RWPE2 (cell line): Measurements from ENCODE around the gene MORN1.
A peak's percentile ranks its signal among the peaks of the same experiment; 100 is the strongest.

Source experiments
- ATAC-seq: fragments of 200-7000 bp; cut with Tn5 transposase; 3 replicates; pipeline ENCODE4 v1.9.1; 2021; ENCODE audit warnings: low read depth
- DNase-seq: peaks from one replicate; pipeline ENCODE4 v3.0.0-alpha.2; 2020; ENCODE audit warnings: low spot score
- H3K27ac ChIP-seq: fragments of 450-650 bp; 2 replicates; pipeline ENCODE4 v1.5.1; 2017; ENCODE audit warnings: mild to moderate bottlenecking; ENCODE audit not compliant: poor library complexity, severe bottlenecking
- H3K27me3 ChIP-seq: fragments of 250-450 bp; sonication (Bioruptor Pico); 2 replicates; pipeline ENCODE4 v1.5.1; 2021; ENCODE audit warnings: mild to moderate bottlenecking, moderate library complexity; ENCODE audit not compliant: insufficient read depth, poor library complexity, severe bottlenecking
- H3K36me3 ChIP-seq: fragments of 250-450 bp; sonication (Bioruptor Pico); 2 replicates; pipeline ENCODE4 v1.5.1; 2020; ENCODE audit warnings: low read depth, mild to moderate bottlenecking, moderate library complexity
- H3K4me1 ChIP-seq: fragments of 250-450 bp; sonication (Bioruptor Pico); 2 replicates; pipeline ENCODE4 v1.5.1; 2021; ENCODE audit warnings: mild to moderate bottlenecking, moderate library complexity; ENCODE audit not compliant: insufficient read depth, poor library complexity, severe bottlenecking
- H3K4me3 ChIP-seq: fragments of 250-450 bp; sonication (Bioruptor Pico); 2 replicates; pipeline ENCODE4 v1.5.1; 2021; ENCODE audit warnings: mild to moderate bottlenecking, moderate library complexity; ENCODE audit not compliant: severe bottlenecking
- H3K9me3 ChIP-seq: fragments of 250-450 bp; sonication (Bioruptor Pico); 2 replicates; pipeline ENCODE4 v1.5.1; 2021; ENCODE audit warnings: mild to moderate bottlenecking, moderate library complexity; ENCODE audit not compliant: severe bottlenecking
- CTCF ChIP-seq: fragments of 450-650 bp; IDR thresholded peaks from one replicate; pipeline ENCODE4 v1.5.1; 2017; ENCODE audit warnings: mild to moderate bottlenecking, moderate library complexity; ENCODE audit not compliant: poor library complexity, severe bottlenecking

The MORN1 gene

GRCh38 chr1:2417083-2417832 is 25.9 kb upstream of the MORN1 start:
- no peak overlapping the region for H3K4me3 ChIP-seq
- TF ChIP-seq CTCF: no peak
- H3K27ac ChIP-seq: no peak overlapping the region

GRCh38 chr1:2416403-2416802 is 25.0 kb upstream of the MORN1 start:
- H3K36me3 ChIP-seq: no peaks in the 10 kb centered on the region
- peaks cover 21% of the 10 kb centered on the region for H3K4me1 ChIP-seq
- ATAC-seq: 0 out of 3 replicates have a peak, but pooled peaks have one; percentile 1
- no peak for DNase-seq
- no peak for TF ChIP-seq CTCF
- peak overlapping the region; percentile 3 for H3K4me3 ChIP-seq
- H3K27ac ChIP-seq: no peak overlapping the region
- no peaks in the 10 kb centered on the region for H3K27me3 ChIP-seq
- H3K9me3 ChIP-seq: no peaks in the 10 kb centered on the region

More at GRCh38 chr1:2417083-2417832, 25.9 kb upstream of the MORN1 start:
- Histone ChIP-seq H3K4me1 (peaks cover 21% of the 10 kb centered on the region), H3K9me3 (no peaks in the 10 kb centered on the region), H3K36me3 (no peaks in the 10 kb centered on the region), H3K27me3 (no peaks in the 10 kb centered on the region)
- DNase-seq (no peak), ATAC-seq (no peak)

GRCh38 chr1:2415801-2416208 is 24.5 kb upstream of the MORN1 start:
- no peaks in the 10 kb centered on the region for H3K9me3 ChIP-seq
- no peak for ATAC-seq
- peak; percentile 15 for TF ChIP-seq CTCF
- H3K27ac ChIP-seq: no peak overlapping the region
- H3K4me1 ChIP-seq: peaks cover 21% of the 10 kb centered on the region
- H3K4me3 ChIP-seq: no peak overlapping the region
- no peak for DNase-seq
- H3K36me3 ChIP-seq: no peaks in the 10 kb centered on the region
- H3K27me3 ChIP-seq: no peaks in the 10 kb centered on the region

GRCh38 chr1:2415337-2415736 is 24.0 kb upstream of the MORN1 start:
- TF ChIP-seq CTCF: no peak
- H3K4me1 ChIP-seq: peaks cover 21% of the 10 kb centered on the region
- ATAC-seq (no peak), DNase-seq (no peak)
- H3K27ac ChIP-seq: no peak overlapping the region
- no peak overlapping the region for H3K4me3 ChIP-seq
- H3K36me3 ChIP-seq: no peaks in the 10 kb centered on the region
- no peaks in the 10 kb centered on the region for H3K9me3 ChIP-seq
- H3K27me3 ChIP-seq: no peaks in the 10 kb centered on the region

- no peak for DNase-seq
- ATAC-seq: peak; percentile 13; the same call in 1 of the 3 replicates
- Histone ChIP-seq H3K36me3 (no peaks in the 10 kb centered on the region), H3K9me3 (no peaks in the 10 kb centered on the region), H3K27me3 (no peaks in the 10 kb centered on the region), H3K27ac (peak overlapping the region; percentile 67), H3K4me3 (no peak overlapping the region), H3K4me1 (peaks cover 21% of the 10 kb centered on the region)
- peak; percentile 96 for TF ChIP-seq CTCF
Observed at GRCh38 chr1:2414297-2414958, 23.1 kb upstream of the MORN1 start.
